GM12878 (cell line): Measurements from ENCODE around the gene LRBA.

Experiments used
- FOS ChIP-seq: IDR thresholded peaks from 3 replicates; pipeline ENCODE4 v1.6.1; 2011; ENCODE audit warnings: borderline replicate concordance; ENCODE audit not compliant: insufficient read length; ENCODE audit errors: extremely low read depth
- HDGF ChIP-seq: fragments of 450-650 bp; IDR thresholded peaks from 2 replicates; pipeline ENCODE4 v1.6.1; 2016; ENCODE audit warnings: antibody characterized with exemption
- MEF2A ChIP-seq: IDR thresholded peaks from 2 replicates; pipeline ENCODE4 v1.6.1; 2011; ENCODE audit warnings: low read depth, mild to moderate bottlenecking, low read length, moderate library complexity; ENCODE audit not compliant: insufficient read depth
- RCOR1 ChIP-seq: conservative IDR thresholded peaks from 2 replicates; pipeline ENCODE4 v1.6.1; 2012; ENCODE audit warnings: low read depth, low read length, improper control_type of control experiment
- TF ChIP-seq, protein P1 (sequence below): IDR thresholded peaks from 2 replicates; pipeline ENCODE4 v1.6.1; 2012; ENCODE audit warnings: mild to moderate bottlenecking, low read depth, low read length

DNA sequence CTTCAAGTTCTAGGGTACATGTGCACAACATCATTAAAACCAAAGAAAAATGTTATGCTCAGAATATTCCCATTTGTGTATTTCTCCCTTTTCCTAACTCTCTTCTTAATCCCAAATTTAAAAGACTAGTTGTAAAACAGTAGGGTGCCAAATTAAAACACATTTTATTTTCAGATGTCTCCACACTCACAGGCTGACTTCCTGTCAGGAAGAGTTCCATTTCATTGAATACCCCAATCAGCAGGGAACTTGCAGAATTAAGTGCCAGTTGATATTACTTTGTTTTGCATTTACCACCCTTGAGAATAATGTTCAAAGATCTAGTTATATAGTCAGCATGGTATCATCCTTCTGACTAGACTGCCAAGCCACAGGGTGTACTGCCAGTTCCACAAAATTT lies 225.2 kb downstream of the LRBA start:
- TF ChIP-seq FOS (no peak), MEF2A (no peak), RCOR1 (no peak), HDGF (no peak)
- TF ChIP-seq, protein P1, sequence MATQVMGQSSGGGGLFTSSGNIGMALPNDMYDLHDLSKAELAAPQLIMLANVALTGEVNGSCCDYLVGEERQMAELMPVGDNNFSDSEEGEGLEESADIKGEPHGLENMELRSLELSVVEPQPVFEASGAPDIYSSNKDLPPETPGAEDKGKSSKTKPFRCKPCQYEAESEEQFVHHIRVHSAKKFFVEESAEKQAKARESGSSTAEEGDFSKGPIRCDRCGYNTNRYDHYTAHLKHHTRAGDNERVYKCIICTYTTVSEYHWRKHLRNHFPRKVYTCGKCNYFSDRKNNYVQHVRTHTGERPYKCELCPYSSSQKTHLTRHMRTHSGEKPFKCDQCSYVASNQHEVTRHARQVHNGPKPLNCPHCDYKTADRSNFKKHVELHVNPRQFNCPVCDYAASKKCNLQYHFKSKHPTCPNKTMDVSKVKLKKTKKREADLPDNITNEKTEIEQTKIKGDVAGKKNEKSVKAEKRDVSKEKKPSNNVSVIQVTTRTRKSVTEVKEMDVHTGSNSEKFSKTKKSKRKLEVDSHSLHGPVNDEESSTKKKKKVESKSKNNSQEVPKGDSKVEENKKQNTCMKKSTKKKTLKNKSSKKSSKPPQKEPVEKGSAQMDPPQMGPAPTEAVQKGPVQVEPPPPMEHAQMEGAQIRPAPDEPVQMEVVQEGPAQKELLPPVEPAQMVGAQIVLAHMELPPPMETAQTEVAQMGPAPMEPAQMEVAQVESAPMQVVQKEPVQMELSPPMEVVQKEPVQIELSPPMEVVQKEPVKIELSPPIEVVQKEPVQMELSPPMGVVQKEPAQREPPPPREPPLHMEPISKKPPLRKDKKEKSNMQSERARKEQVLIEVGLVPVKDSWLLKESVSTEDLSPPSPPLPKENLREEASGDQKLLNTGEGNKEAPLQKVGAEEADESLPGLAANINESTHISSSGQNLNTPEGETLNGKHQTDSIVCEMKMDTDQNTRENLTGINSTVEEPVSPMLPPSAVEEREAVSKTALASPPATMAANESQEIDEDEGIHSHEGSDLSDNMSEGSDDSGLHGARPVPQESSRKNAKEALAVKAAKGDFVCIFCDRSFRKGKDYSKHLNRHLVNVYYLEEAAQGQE: no peak
